Breast epithelium (tissue), 4 donors: Measurements from ENCODE around the gene ELK4. TPM values are rescaled to one million over a fixed set of nuclear protein-coding genes. Genes with fewer than 3 reads are reported as not detected.

Experiments
- DNase-seq, 2 donors: peaks; one replicate each; pipeline ENCODE4 v3.0.0-alpha.2; 2019; ENCODE audit warnings: low spot score in 2 of 2
- H3K27ac ChIP-seq, 2 donors: fragments of 200-600 bp; sonication (generic) in 1 of 2; one replicate each; pipeline ENCODE4 v1.5.1; 2016 to 2019; ENCODE audit warnings: mild to moderate bottlenecking in 1 of 2
- H3K27me3 ChIP-seq, 2 donors: fragments of 200-600 bp; sonication (generic) in 1 of 2; one replicate each; pipeline versions ENCODE4 v1.5.1 to v1.6.0; 2017 to 2019; ENCODE audit warnings: control low read depth in 1 of 2, mild to moderate bottlenecking in 1 of 2
- H3K36me3 ChIP-seq: fragments of 200-600 bp; one replicate; pipeline ENCODE4 v1.5.1; 2019
- H3K4me1 ChIP-seq, 2 donors: fragments of 200-600 bp; sonication (generic); one replicate each; pipeline ENCODE4 v1.5.1; 2016 to 2019; ENCODE audit warnings: control low read depth in 1 of 2
- H3K4me3 ChIP-seq, 3 donors: fragments of 200-600 bp; sonication (generic); 1 replicate in 2 of 3; 2 replicates in 1 of 3; pipeline ENCODE4 v1.5.1; 2016 to 2019; ENCODE audit warnings: mild to moderate bottlenecking in 3 of 3, moderate library complexity in 2 of 3
- H3K9me3 ChIP-seq, 2 donors: fragments of 200-600 bp; sonication (generic) in 1 of 2; one replicate each; pipeline ENCODE4 v1.5.1; 2016 to 2019; ENCODE audit warnings: control low read depth in 1 of 2
- CTCF ChIP-seq, 3 donors: fragments of 450-650 bp; IDR thresholded peaks; one replicate each; pipeline ENCODE4 v1.5.1; 2016 to 2017; ENCODE audit warnings: antibody characterized with exemption in 3 of 3, mild to moderate bottlenecking in 3 of 3, moderate library complexity in 3 of 3
- POLR2A ChIP-seq: fragments of 450-650 bp; IDR thresholded peaks from one replicate; pipeline ENCODE4 v1.6.1; 2016; ENCODE audit warnings: antibody characterized with exemption, mild to moderate bottlenecking, moderate library complexity
- POLR2AphosphoS5 ChIP-seq, 3 donors: sonication (generic); formaldehyde crosslinking; IDR thresholded peaks; one replicate each; pipeline ENCODE4 v1.6.1; 2017; ENCODE audit warnings: antibody characterized with exemption in 3 of 3
- intact Hi-C: fragments of 100-400 bp; cut with DNase I; formaldehyde crosslinking; loops from one replicate; pipeline ENCODE4 v1.15.1; 2023; ENCODE audit warnings: low total_unique reads
- total RNA-seq, 3 donors: library from RNA; depleted of rRNA; stranded (reverse); fragments of >200 nt; gene quantifications; one replicate each; pipeline ENCODE4 v1.1.0, GENCODE V29; 2016

Gene ELK4
- total RNA-seq, 3 donors from 2014 or later: 22.6 to 32.5 (median 26.5) TPM

- no peaks in the 10 kb centered on the region for H3K36me3 ChIP-seq
- peak overlapping the region; percentile 45 to 77 for H3K27ac ChIP-seq
- H3K4me1 ChIP-seq: no peaks in the 10 kb centered on the region
- intact Hi-C loops: no loop called here
- H3K4me3 ChIP-seq: no peak overlapping the region
- TF ChIP-seq POLR2A (no peak), POLR2AphosphoS5 (IDR thresholded peaks at IDR 0.05) (no peak), CTCF (IDR thresholded peaks at IDR 0.05) (no peak)
- no peaks in the 10 kb centered on the region for H3K9me3 ChIP-seq
- no peaks in the 10 kb centered on the region for H3K27me3 ChIP-seq
- DNase-seq: no peak
These were observed 20.8 kb downstream of the ELK4 start for GRCh38 chr1:205610901-205611466.

GRCh38 chr1:205610036-205610435 is 21.8 kb downstream of the ELK4 start:
- no peaks in the 10 kb centered on the region for H3K9me3 ChIP-seq
- peak overlapping the region; percentile 45 to 77 for H3K27ac ChIP-seq
- no peak overlapping the region for H3K4me3 ChIP-seq
- intact Hi-C loops: no loop called here
- H3K36me3 ChIP-seq: no peaks in the 10 kb centered on the region
- no peak for DNase-seq
- no peaks in the 10 kb centered on the region for H3K4me1 ChIP-seq
- no peak for TF ChIP-seq POLR2A
- TF ChIP-seq POLR2AphosphoS5 (IDR thresholded peaks at IDR 0.05): no peak
- TF ChIP-seq CTCF (IDR thresholded peaks at IDR 0.05): no peak
- no peaks in the 10 kb centered on the region for H3K27me3 ChIP-seq

GRCh38 chr1:205604825-205605505 is 26.8 kb downstream of the ELK4 start:
- H3K9me3 ChIP-seq: no peaks in the 10 kb centered on the region
- no peak overlapping the region for H3K27ac ChIP-seq
- no peaks in the 10 kb centered on the region for H3K27me3 ChIP-seq
- no peak for DNase-seq
- no peak overlapping the region for H3K4me3 ChIP-seq
- H3K4me1 ChIP-seq: no peaks in the 10 kb centered on the region
- H3K36me3 ChIP-seq: no peaks in the 10 kb centered on the region
- intact Hi-C loops: no loop called here
- TF ChIP-seq POLR2A (no peak), POLR2AphosphoS5 (IDR thresholded peaks at IDR 0.05) (no peak), CTCF (IDR thresholded peaks at IDR 0.05) (no peak)

- Histone ChIP-seq H3K4me3 (no peak overlapping the region), H3K27ac (no peak overlapping the region), H3K36me3 (no peaks in the 10 kb centered on the region), H3K9me3 (no peaks in the 10 kb centered on the region), H3K4me1 (peaks cover 0 to 6% of the 10 kb centered on the region in 2 donors), H3K27me3 (no peaks in the 10 kb centered on the region)
- TF ChIP-seq CTCF (IDR thresholded peaks at IDR 0.05): no peak
- TF ChIP-seq POLR2A: no peak
- no peak for TF ChIP-seq POLR2AphosphoS5 (IDR thresholded peaks at IDR 0.05)
- no peak for DNase-seq
- intact Hi-C loops: no loop called here
These were observed 27.8 kb downstream of the ELK4 start for GRCh38 chr1:205604059-205604458.

- intact Hi-C loops: no loop called here
- Histone ChIP-seq H3K27ac (no peak overlapping the region), H3K36me3 (no peaks in the 10 kb centered on the region), H3K4me1 (peaks cover 0 to 13% of the 10 kb centered on the region in 2 donors), H3K9me3 (no peaks in the 10 kb centered on the region), H3K4me3 (no peak overlapping the region), H3K27me3 (no peaks in the 10 kb centered on the region)
- no peak for DNase-seq
- no peak for TF ChIP-seq POLR2A
- no peak for TF ChIP-seq POLR2AphosphoS5 (IDR thresholded peaks at IDR 0.05)
- TF ChIP-seq CTCF (IDR thresholded peaks at IDR 0.05): no peak
These were observed 30.6 kb downstream of the ELK4 start for GRCh38 chr1:205601205-205601604.
